NCI-H128 (cell line): ENCODE measurements around the gene PERCC1.

Source experiments
- DNase-seq: peaks from one replicate; lab custom pipeline; 2025; ENCODE audit not compliant: unreplicated experiment; lab: John Stamatoyannopoulos, UW

PERCC1 gene

DNA sequence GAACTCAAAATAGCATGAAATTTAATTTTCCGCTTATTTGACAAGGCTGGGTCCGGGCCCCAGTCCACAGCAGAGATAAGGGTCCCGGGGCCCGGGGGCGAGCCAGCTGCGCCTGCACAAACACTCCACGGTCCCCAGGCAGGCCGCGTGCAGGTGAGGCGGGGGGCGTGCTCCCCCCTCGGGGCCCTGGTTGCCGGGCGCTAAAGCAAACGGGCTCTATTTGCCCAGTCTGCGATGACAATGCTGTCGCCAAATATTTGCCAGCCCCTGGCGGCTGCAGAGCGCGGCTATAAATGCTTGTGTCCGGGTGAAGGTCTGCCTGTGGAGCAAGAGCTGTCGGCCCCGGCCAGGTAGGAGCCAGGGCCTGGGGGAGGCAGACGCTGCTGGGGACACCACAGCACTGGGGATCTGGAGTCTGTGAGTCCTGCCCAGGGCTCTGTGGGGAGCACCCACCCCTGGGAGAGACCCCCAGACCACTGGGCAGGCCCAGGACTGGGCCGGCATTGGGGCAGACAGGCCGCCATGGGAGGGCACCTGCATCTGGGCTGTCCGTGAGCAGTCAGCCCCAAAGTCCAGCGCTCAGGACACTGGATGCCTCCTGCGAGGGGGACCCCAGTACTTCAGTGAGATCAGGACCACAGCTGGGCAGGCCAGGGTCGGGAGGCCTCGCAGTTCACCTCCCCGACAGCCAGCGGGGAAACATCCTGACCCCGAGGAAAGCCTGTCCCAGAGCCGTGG lies at the start of gene PERCC1:
Gene PERCC1 (plus strand): TSS at position 320 of the 738 bp plus-strand sequence. CDS start 1,516 bp downstream, outside the sequence.
- DNase-seq, result no peak

- DNase-seq, result no peak
Observed at GRCh38 chr16:1381612-1382406, 49.1 kb upstream of the PERCC1 start.

GRCh38 chr16:1383556-1383955 lies 47.3 kb upstream of the PERCC1 start:
- no peak for DNase-seq

DNA sequence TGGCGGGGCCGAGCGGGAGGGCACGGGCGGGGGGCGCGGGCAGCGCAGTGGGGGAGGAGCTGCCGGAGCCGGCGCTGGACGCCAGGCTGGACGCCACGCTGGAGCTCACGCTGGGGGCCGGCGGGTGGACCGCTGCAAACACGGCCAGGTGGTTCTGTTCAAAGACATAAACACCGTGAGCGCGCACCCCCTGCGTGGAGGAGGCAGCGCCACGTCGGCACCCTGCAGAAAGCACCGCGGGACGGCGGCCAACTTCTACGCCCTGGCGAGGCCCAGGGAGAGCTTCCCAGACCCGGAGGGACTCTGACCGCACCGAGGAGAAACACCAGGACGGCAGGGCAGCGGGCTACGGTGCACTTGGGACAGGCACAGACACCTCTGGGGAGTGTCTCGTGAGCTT lies 45.6 kb upstream of the PERCC1 start:
- no peak for DNase-seq

GRCh38 chr16:1387331-1387730 lies 43.5 kb upstream of the PERCC1 start:
- no peak for DNase-seq

- no peak for DNase-seq
Observed at GRCh38 chr16:1389762-1390161, 41.1 kb upstream of the PERCC1 start.

- no peak for DNase-seq
Observed at GRCh38 chr16:1390239-1390779, 40.6 kb upstream of the PERCC1 start.

GRCh38 chr16:1392826-1393225 lies 38.1 kb upstream of the PERCC1 start:
- DNase-seq, result no peak

GRCh38 chr16:1393613-1394176 lies 37.2 kb upstream of the PERCC1 start:
- no peak for DNase-seq

- no peak for DNase-seq
Observed at GRCh38 chr16:1394367-1394951, 36.4 kb upstream of the PERCC1 start.

DNA sequence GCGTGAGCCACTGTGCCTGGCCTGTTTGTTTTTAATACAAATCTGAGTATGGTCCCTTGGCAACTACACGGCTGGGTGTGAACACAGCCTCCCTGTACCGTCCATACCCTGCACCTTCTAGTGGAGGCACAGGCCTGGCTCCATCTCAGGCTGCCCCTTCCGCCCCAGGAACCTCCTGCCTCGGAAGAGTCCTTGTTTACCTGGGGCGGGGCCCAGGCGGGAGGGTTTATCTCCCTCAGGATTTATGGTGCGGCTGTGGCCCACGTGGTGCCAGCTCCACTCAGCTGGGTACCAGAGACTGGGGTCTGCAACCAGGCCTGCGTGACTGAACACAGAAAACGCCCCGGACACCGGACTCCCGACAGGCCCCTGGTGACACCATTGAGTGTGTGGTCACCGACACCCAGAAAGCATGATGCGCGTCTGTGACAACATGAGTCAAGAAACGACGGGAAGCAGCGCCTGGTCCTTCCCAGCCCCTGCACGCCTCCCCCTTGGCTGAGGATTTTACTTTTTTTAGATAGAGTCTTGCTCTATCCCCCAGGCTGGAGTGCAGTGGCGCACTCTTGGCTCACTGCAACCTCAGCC lies 35.3 kb upstream of the PERCC1 start:
- DNase-seq, result no peak

DNA sequence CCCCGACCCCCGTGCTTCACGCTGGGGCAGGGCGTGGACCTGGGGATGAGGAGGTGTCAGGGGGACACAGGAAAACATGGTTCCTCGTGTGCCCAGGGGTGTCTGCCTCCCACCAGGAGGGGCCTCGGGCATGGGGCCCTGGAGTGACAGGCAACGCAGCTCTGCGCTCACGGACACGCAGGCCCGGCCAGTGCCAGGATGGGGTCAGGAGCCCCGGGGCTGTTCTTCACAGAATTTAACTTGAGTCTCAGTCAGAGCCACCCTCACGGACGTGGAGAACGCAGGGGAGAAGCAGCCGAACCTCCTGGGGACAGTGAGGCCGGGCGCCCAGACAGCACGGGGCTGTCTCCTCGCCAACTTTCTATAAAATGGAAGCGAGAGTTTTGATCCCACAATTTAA lies 33.1 kb upstream of the PERCC1 start:
- no peak for DNase-seq

- DNase-seq, result no peak
Observed at GRCh38 chr16:1398351-1398750, 32.5 kb upstream of the PERCC1 start.

GRCh38 chr16:1398826-1399581 lies 31.9 kb upstream of the PERCC1 start:
- no peak for DNase-seq

DNA sequence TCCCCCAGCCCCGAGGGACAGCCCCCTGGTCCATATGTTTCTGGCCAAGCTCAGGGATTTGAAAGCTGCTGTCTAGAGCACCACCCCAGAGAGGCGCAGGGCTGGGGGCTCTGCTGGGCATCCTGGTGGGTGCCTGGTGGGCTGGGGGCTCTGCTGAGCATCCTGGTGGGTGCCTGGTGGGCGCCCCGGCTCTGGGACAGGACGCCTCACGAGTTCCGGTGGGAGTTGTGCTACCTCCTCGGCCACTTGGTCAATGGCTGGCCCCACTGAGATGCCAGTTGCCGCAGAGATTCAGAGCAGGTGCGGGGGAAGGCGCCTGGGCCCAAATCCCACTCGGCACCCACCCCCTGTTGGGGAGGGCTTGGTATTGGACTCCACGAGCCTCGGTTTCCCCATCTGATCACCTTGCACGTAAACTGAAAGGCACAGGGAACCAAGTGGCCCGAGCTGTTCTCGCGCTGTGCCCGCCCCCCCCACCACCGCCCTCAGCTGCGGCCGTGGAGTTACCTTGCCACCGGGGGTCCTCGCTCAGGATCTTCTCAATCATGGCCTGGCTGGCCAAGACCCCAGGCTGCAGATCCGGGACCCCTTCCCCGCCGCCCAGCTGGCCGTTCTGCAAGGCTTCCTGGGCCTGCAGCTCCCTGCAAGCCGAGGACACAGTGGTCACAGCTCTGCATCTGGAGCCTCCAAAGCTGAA lies 29.7 kb upstream of the PERCC1 start:
- DNase-seq, result no peak

GRCh38 chr16:1401758-1402154 lies 29.1 kb upstream of the PERCC1 start:
- DNase-seq, result no peak

DNA sequence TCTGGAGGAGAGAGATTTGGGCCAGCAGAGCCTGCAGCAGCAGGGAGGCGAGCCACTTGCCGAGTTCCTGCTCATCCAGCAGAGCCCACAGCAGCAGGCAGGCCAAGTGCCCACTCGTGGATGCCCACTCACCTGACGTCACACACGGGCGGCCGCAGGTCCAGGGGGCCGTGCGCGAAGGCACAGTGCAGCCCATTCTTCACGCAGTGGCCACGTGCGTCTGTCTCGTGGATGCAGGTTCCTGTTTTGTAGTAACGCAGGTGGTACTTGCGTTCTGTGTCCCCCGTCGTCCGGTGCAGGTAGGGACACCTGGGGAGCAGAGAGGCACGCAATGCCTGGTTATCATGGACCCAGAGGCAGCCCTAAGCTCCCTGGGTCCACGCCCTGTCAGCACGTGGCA lies 27.8 kb upstream of the PERCC1 start:
- DNase-seq, result no peak

- no peak for DNase-seq
Observed at GRCh38 chr16:1403733-1404132, 27.1 kb upstream of the PERCC1 start.

- no peak for DNase-seq
Observed at GRCh38 chr16:1407753-1408152, 23.1 kb upstream of the PERCC1 start.
